Heart left ventricle (tissue), 16 donors: ENCODE data around the gene CDC14B. TPM values are rescaled to one million over a fixed set of nuclear protein-coding genes. Genes with fewer than 3 reads are reported as not detected.
"Not testable (repeated sequence)": the region's sequence is repeated elsewhere in the genome, so short reads cannot be mapped to it uniquely, and the experiment has no call there.

Source experiments
- ATAC-seq, 4 donors: fragments of 200-7000 bp; cut with Tn5 transposase; one replicate each; pipeline ENCODE4 v1.9.1; 2020 to 2022; ENCODE audit warnings: moderate library complexity in 4 of 4, mild to moderate bottlenecking in 3 of 4, moderate number of reproducible peaks in 1 of 4
- DNase-seq, 5 donors: peaks; one replicate each; pipeline ENCODE4 v3.0.0-alpha.2; 2020
- H3K27ac ChIP-seq, 12 donors: fragments of 200-600 bp; sonication (generic) in 4 of 12; one replicate each; pipeline versions ENCODE4 v1.5.0 to v1.8.0; 2016 to 2022; ENCODE audit warnings: mild to moderate bottlenecking in 2 of 12
- H3K27me3 ChIP-seq, 9 donors: fragments of 200-600 bp; sonication (generic) in 2 of 9; one replicate each; pipeline versions ENCODE4 v1.5.1 to v1.8.0; 2016 to 2022; ENCODE audit warnings: mild to moderate bottlenecking in 3 of 9
- H3K36me3 ChIP-seq, 9 donors: fragments of 200-600 bp; sonication (generic) in 2 of 9; one replicate each; pipeline versions ENCODE4 v1.5.0 to v1.8.0; 2018 to 2022; ENCODE audit warnings: mild to moderate bottlenecking in 2 of 9
- H3K4me1 ChIP-seq, 12 donors: fragments of 200-600 bp; sonication (generic) in 4 of 12; one replicate each; pipeline versions ENCODE4 v1.5.0 to v1.8.0; 2016 to 2022; ENCODE audit warnings: mild to moderate bottlenecking in 3 of 12
- H3K4me3 ChIP-seq, 12 donors: fragments of 200-600 bp; sonication (generic) in 4 of 12; one replicate each; pipeline versions ENCODE4 v1.5.0 to v1.8.0; 2017 to 2022; ENCODE audit warnings: mild to moderate bottlenecking in 9 of 12, moderate library complexity in 4 of 12
- H3K9me3 ChIP-seq, 12 donors: fragments of 200-600 bp; sonication (generic) in 4 of 12; one replicate each; pipeline versions ENCODE4 v1.5.0 to v1.8.0; 2016 to 2022; ENCODE audit warnings: mild to moderate bottlenecking in 1 of 12
- CTCF ChIP-seq, 12 donors: fragments of 200-600 bp; sonication (generic) in 4 of 12; IDR thresholded peaks; one replicate each; pipeline versions ENCODE4 v1.5.0 to v1.8.0; 2018 to 2022; ENCODE audit warnings: antibody characterized with exemption in 12 of 12, mild to moderate bottlenecking in 5 of 12
- POLR2A ChIP-seq, 2 donors: fragments of 450-650 bp; IDR thresholded peaks; one replicate each; pipeline ENCODE4 v1.6.1; 2017; ENCODE audit warnings: antibody characterized with exemption in 2 of 2, mild to moderate bottlenecking in 2 of 2, moderate library complexity in 2 of 2
- WGBS, 4 donors: extraction: QIAGEN DNeasy Blood & Tissue Kit in 2 of 4; methylation state at CpG; one replicate each; pipeline versions ENCODE4 v1.1.5 to v1.1.7; 2013 to 2018; 5-methylcytosine and 5-hydroxymethylcytosine counted together
- intact Hi-C, 10 donors: fragments of 100-400 bp; cut with DNase I; formaldehyde crosslinking; loops; one replicate each; pipeline versions ENCODE4 v1.11.1 to v1.14.2; 2022
- polyA plus RNA-seq, 2 donors: library from polyadenylated mRNA; stranded (reverse); fragments of 200-250 nt; gene quantifications; one replicate each; pipeline ENCODE4 v1.2.3, GENCODE V29; 2013
- total RNA-seq, 9 donors: library from RNA; depleted of rRNA in 2 of 9; stranded (reverse); fragments of >200 nt in 2 of 9; fragmentation: NEBNext Ultra II Directional in 3 of 9; extraction: Animal tissue kit (Norgen Biotek cat#: 25700) in 3 of 9; gene quantifications; one replicate each; pipeline versions ENCODE4 v1.1.0 to v1.2.4, GENCODE V29; 2016 to 2023
- donor health status: ischemic (EF 13 %, LVEDD 7.1; RV severe dilation, severe dysfunction).
- donor health status: healthy with polysubstance abuse.
- donor health status: DM: no; HTN: yes; CAD: no.
- donor health status: DM: no; HTN: no; CAD: no.
- donor health status: ischemic (EF 25% LVEDD 6.9; RV normal size, moderate dysfunction).
- donor health status: ischemic (EF 25% LVEDD 5.7; RV mildly dilated, moderate dysfunction).
- donor health status: healthy.
- donor health status: DM: yes; HTN: yes; CAD: no.
- donor health status: ischemic (EF 35%, LVEDD 5.7; RV mildly dilated, moderate dysfunction).
- donor health status: nonischemic (EF 11% LVEDD 7.7; RV severe dilation, severe dysfunction).
- donor health status: DM: yes; HTN: yes; CAD: no.
- donor health status: PGD.
- donor health status: ischemic (EF 29% LVEDD 5.4; RV normal size, mild dysfunction).
- donor health status: nonischemic (EF 23%, LVEDD 6.1; RV moderate dilation, normal function).

Gene CDC14B
- total and polyA plus RNA-seq, 11 donors: 5.1 to 37.0 (median 23.7) TPM

- H3K27me3 ChIP-seq: no peaks in the 10 kb centered on the region
- peak overlapping the region in 6 of 12 donors; percentile 1 to 25 (median 12) for H3K27ac ChIP-seq
- H3K36me3 ChIP-seq: peaks cover 0 to 66% (median 46%) of the 10 kb centered on the region in 9 donors
- intact Hi-C loops: no loop called here
- DNase-seq (no peak), ATAC-seq (peak in 2 of 4 donors; percentile 69 to 72)
- H3K9me3 ChIP-seq: no peaks in the 10 kb centered on the region
- no peak overlapping the region for H3K4me3 ChIP-seq
- H3K4me1 ChIP-seq: peaks cover 0 to 7% (median 0%) of the 10 kb centered on the region in 12 donors
- TF ChIP-seq POLR2A (IDR thresholded peaks at IDR 0.05) (no peak), CTCF (IDR thresholded peaks at IDR 0.05) (no peak)
- 65 to 69% (median 67%) methylated on average over 3 of the region's 3 CpGs for whole genome bisulfite sequencing, 4 donors
These were observed 21.9 kb upstream of the CDC14B start for GRCh38 chr9:96641514-96641913.

GRCh38 chr9:96638606-96639364 lies 19.1 kb upstream of the CDC14B start:
- TF ChIP-seq CTCF (IDR thresholded peaks at IDR 0.05): no peak
- no peak for TF ChIP-seq POLR2A (IDR thresholded peaks at IDR 0.05)
- intact Hi-C loops: no loop called here
- Histone ChIP-seq H3K27ac (no peak overlapping the region), H3K27me3 (no peaks in the 10 kb centered on the region), H3K9me3 (no peaks in the 10 kb centered on the region), H3K4me1 (peaks cover 0 to 6% (median 0%) of the 10 kb centered on the region in 12 donors), H3K4me3 (no peak overlapping the region), H3K36me3 (peaks cover 0 to 38% (median 20%) of the 10 kb centered on the region in 9 donors)
- DNase-seq: no peak
- ATAC-seq: no peak
- 89 to 93% (median 91%) methylated on average over 19 of the region's 19 CpGs for WGBS, 4 donors

GRCh38 chr9:96636368-96636767 lies 16.7 kb upstream of the CDC14B start:
- 31 to 51% (median 43%) methylated on average over 1 of the region's 1 CpG for WGBS, 4 donors

GRCh38 chr9:96633579-96633978 lies 13.9 kb upstream of the CDC14B start:
- ATAC-seq, H3K4me3 ChIP-seq, H3K27ac ChIP-seq, intact Hi-C loops, DNase-seq, H3K4me1 ChIP-seq, H3K9me3 ChIP-seq, H3K36me3 ChIP-seq: not testable (repeated sequence)
- peaks cover 0 to 11% (median 0%) of the 10 kb centered on the region in 9 donors for H3K27me3 ChIP-seq
- WGBS, 4 donors: 85 to 91% (median 88%) methylated on average over 8 of the region's 8 CpGs

More at GRCh38 chr9:96636368-96636767, 16.7 kb upstream of the CDC14B start:
- TF ChIP-seq CTCF (IDR thresholded peaks at IDR 0.05): no peak
- TF ChIP-seq POLR2A (IDR thresholded peaks at IDR 0.05): no peak
- Histone ChIP-seq H3K36me3 (peaks cover 0 to 17% (median 2%) of the 10 kb centered on the region in 9 donors), H3K27ac (no peak overlapping the region), H3K4me3 (no peak overlapping the region), H3K9me3 (no peaks in the 10 kb centered on the region), H3K27me3 (peaks cover 0 to 2% (median 0%) of the 10 kb centered on the region in 9 donors), H3K4me1 (peaks cover 0 to 2% (median 0%) of the 10 kb centered on the region in 12 donors)
- intact Hi-C loops: no loop called here
- ATAC-seq (no peak), DNase-seq (no peak)
